OCI-LY3 (cell line): ENCODE data around the gene FBXO34.

Experiments used
- EZH2phosphoT487 ChIP-seq: fragments of 200-600 bp; shearing (Covaris generic); IDR thresholded peaks from 2 replicates; pipeline ENCODE4 v1.6.1; 2018; ENCODE audit warnings: antibody characterized with exemption, mixed run types, low read depth
- TF ChIP-seq, protein P1 (sequence below): fragments of 200-600, 300-600 bp; sonication (generic); IDR thresholded peaks from 2 replicates; pipeline ENCODE4 v1.5.1; 2014; ENCODE audit warnings: antibody characterized with exemption, low read length, low read depth

DNA sequence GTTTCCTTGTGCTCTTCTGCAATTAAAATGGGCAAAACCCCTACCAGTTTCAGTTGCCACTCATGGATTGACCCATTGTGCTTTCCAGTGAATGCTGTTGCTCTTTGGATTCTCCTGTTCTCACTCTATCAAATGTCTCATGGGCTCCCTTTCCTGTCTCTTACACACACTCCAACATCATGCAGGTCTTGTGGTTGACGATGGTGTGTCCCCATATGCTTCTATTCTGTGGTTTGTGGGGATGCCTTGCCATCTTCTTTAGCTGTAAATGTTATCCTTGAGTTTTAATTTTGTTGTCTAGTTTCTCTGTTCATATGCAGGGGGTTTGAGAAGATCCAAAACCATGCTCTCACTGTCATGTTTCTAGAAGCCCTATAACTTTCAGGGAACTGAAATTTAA is 31.9 kb upstream of the FBXO34 start:
- TF ChIP-seq, protein P1, sequence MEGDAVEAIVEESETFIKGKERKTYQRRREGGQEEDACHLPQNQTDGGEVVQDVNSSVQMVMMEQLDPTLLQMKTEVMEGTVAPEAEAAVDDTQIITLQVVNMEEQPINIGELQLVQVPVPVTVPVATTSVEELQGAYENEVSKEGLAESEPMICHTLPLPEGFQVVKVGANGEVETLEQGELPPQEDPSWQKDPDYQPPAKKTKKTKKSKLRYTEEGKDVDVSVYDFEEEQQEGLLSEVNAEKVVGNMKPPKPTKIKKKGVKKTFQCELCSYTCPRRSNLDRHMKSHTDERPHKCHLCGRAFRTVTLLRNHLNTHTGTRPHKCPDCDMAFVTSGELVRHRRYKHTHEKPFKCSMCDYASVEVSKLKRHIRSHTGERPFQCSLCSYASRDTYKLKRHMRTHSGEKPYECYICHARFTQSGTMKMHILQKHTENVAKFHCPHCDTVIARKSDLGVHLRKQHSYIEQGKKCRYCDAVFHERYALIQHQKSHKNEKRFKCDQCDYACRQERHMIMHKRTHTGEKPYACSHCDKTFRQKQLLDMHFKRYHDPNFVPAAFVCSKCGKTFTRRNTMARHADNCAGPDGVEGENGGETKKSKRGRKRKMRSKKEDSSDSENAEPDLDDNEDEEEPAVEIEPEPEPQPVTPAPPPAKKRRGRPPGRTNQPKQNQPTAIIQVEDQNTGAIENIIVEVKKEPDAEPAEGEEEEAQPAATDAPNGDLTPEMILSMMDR: no peak
- TF ChIP-seq EZH2phosphoT487: no peak
